Measurements from ENCODE around the gene CEACAM3. TPM values are rescaled to one million over a fixed set of nuclear protein-coding genes. Genes with fewer than 3 reads are reported as not detected.
A peak's percentile ranks its signal among the peaks of the same experiment; 100 is the strongest.

CEACAM3 gene
- total and polyA plus RNA-seq, 9 of the 15 experiments (the other 6 are each of a cell fraction or from before 2014, with no cell fraction given): not detected

DNA sequence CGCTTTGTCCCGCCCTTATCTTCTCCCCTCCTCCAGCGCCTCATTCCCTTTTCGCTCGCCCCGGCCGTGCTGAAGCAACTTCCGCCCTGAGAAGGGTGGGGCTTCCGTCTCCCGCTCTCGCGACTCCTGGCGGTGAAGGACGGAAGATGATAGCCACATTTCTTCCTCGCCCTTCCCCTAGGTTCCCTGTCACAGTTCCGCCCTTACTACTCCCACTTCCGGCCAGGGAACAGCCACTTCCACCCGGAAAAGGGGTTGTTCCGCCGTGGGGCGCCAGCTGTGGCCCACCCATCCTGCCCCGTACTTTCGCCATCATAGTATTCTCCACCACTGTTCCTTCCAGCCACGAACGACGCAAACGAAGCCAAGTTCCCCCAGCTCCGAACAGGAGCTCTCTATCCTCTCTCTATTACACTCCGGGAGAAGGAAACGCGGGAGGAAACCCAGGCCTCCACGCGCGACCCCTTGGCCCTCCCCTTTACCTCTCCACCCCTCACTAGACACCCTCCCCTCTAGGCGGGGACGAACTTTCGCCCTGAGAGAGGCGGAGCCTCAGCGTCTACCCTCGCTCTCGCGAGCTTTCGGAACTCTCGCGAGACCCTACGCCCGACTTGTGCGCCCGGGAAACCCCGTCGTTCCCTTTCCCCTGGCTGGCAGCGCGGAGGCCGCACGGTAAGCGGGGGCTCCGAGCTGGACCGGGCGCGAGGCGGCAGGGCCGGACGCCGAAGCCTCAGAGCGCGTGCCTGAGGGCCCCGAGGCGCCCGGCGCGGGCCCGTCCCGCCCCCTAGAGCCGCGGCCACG, 63.4 kb downstream of the CEACAM3 start, which contains the start of gene RPS19 (continued):
- TF ChIP-seq GTF2F1 (IDR thresholded peaks at IDR 0.05; ENCODE audit: low read depth, low read length) (peak; percentile 77; the same call in 1 of the 2 replicates), BACH1 (tag; IDR thresholded peaks at IDR 0.05) (no peak), PML (IDR thresholded peaks at IDR 0.05; ENCODE audit: low read length) (peak; percentile 84), POLR2G (IDR thresholded peaks at IDR 0.05; ENCODE audit: low read depth, low read length) (peak; percentile 100), ZC3H8 (IDR thresholded peaks at IDR 0.05) (0 out of 2 replicates have a peak, but pooled peaks have one; percentile 51), TRIM28 (IDR thresholded peaks at IDR 0.05) (peak; percentile 69; the same call in 1 of the 2 replicates), SAFB (IDR thresholded peaks at IDR 0.05; ENCODE audit: borderline replicate concordance, low read depth, low read length) (peak; percentile 93; the same call in 1 of the 2 replicates), NFXL1 (CRISPR knock-in tag; IDR thresholded peaks at IDR 0.05) (no peak)
- TF ChIP-seq, protein P1, sequence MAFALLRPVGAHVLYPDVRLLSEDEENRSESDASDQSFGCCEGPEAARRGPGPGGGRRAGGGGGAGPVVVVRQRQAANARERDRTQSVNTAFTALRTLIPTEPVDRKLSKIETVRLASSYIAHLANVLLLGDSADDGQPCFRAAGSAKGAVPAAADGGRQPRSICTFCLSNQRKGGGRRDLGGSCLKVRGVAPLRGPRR (CRISPR knock-in tag; IDR thresholded peaks at IDR 0.05): no peak
- TF ChIP-seq, protein P2, sequence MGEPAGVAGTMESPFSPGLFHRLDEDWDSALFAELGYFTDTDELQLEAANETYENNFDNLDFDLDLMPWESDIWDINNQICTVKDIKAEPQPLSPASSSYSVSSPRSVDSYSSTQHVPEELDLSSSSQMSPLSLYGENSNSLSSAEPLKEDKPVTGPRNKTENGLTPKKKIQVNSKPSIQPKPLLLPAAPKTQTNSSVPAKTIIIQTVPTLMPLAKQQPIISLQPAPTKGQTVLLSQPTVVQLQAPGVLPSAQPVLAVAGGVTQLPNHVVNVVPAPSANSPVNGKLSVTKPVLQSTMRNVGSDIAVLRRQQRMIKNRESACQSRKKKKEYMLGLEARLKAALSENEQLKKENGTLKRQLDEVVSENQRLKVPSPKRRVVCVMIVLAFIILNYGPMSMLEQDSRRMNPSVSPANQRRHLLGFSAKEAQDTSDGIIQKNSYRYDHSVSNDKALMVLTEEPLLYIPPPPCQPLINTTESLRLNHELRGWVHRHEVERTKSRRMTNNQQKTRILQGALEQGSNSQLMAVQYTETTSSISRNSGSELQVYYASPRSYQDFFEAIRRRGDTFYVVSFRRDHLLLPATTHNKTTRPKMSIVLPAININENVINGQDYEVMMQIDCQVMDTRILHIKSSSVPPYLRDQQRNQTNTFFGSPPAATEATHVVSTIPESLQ (CRISPR knock-in tag; IDR thresholded peaks at IDR 0.05): 0 out of 2 replicates have a peak, but pooled peaks have one; percentile 70
- TF ChIP-seq, protein P3, sequence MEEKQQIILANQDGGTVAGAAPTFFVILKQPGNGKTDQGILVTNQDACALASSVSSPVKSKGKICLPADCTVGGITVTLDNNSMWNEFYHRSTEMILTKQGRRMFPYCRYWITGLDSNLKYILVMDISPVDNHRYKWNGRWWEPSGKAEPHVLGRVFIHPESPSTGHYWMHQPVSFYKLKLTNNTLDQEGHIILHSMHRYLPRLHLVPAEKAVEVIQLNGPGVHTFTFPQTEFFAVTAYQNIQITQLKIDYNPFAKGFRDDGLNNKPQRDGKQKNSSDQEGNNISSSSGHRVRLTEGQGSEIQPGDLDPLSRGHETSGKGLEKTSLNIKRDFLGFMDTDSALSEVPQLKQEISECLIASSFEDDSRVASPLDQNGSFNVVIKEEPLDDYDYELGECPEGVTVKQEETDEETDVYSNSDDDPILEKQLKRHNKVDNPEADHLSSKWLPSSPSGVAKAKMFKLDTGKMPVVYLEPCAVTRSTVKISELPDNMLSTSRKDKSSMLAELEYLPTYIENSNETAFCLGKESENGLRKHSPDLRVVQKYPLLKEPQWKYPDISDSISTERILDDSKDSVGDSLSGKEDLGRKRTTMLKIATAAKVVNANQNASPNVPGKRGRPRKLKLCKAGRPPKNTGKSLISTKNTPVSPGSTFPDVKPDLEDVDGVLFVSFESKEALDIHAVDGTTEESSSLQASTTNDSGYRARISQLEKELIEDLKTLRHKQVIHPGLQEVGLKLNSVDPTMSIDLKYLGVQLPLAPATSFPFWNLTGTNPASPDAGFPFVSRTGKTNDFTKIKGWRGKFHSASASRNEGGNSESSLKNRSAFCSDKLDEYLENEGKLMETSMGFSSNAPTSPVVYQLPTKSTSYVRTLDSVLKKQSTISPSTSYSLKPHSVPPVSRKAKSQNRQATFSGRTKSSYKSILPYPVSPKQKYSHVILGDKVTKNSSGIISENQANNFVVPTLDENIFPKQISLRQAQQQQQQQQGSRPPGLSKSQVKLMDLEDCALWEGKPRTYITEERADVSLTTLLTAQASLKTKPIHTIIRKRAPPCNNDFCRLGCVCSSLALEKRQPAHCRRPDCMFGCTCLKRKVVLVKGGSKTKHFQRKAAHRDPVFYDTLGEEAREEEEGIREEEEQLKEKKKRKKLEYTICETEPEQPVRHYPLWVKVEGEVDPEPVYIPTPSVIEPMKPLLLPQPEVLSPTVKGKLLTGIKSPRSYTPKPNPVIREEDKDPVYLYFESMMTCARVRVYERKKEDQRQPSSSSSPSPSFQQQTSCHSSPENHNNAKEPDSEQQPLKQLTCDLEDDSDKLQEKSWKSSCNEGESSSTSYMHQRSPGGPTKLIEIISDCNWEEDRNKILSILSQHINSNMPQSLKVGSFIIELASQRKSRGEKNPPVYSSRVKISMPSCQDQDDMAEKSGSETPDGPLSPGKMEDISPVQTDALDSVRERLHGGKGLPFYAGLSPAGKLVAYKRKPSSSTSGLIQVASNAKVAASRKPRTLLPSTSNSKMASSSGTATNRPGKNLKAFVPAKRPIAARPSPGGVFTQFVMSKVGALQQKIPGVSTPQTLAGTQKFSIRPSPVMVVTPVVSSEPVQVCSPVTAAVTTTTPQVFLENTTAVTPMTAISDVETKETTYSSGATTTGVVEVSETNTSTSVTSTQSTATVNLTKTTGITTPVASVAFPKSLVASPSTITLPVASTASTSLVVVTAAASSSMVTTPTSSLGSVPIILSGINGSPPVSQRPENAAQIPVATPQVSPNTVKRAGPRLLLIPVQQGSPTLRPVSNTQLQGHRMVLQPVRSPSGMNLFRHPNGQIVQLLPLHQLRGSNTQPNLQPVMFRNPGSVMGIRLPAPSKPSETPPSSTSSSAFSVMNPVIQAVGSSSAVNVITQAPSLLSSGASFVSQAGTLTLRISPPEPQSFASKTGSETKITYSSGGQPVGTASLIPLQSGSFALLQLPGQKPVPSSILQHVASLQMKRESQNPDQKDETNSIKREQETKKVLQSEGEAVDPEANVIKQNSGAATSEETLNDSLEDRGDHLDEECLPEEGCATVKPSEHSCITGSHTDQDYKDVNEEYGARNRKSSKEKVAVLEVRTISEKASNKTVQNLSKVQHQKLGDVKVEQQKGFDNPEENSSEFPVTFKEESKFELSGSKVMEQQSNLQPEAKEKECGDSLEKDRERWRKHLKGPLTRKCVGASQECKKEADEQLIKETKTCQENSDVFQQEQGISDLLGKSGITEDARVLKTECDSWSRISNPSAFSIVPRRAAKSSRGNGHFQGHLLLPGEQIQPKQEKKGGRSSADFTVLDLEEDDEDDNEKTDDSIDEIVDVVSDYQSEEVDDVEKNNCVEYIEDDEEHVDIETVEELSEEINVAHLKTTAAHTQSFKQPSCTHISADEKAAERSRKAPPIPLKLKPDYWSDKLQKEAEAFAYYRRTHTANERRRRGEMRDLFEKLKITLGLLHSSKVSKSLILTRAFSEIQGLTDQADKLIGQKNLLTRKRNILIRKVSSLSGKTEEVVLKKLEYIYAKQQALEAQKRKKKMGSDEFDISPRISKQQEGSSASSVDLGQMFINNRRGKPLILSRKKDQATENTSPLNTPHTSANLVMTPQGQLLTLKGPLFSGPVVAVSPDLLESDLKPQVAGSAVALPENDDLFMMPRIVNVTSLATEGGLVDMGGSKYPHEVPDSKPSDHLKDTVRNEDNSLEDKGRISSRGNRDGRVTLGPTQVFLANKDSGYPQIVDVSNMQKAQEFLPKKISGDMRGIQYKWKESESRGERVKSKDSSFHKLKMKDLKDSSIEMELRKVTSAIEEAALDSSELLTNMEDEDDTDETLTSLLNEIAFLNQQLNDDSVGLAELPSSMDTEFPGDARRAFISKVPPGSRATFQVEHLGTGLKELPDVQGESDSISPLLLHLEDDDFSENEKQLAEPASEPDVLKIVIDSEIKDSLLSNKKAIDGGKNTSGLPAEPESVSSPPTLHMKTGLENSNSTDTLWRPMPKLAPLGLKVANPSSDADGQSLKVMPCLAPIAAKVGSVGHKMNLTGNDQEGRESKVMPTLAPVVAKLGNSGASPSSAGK (IDR thresholded peaks at IDR 0.05): no peak

All from K562 (cell line).